Esophagus squamous epithelium (tissue), 4 donors: ENCODE results near the gene LRIG1.

Experiments
- CTCF ChIP-seq, 6 experiments: fragments of 450-650 bp in 4 of 6; fragments of 200-600 bp in 2 of 6; sonication (generic) in 2 of 6; IDR thresholded peaks; one replicate each; pipeline ENCODE4 v1.5.1; 2016 to 2019; ENCODE audit warnings: antibody characterized with exemption in 6 of 6, mild to moderate bottlenecking in 4 of 6, moderate library complexity in 4 of 6
- POLR2A ChIP-seq, 4 donors: fragments of 450-650 bp; IDR thresholded peaks; one replicate each; pipeline ENCODE4 v1.6.1; 2017; ENCODE audit warnings: antibody characterized with exemption in 4 of 4, mild to moderate bottlenecking in 4 of 4, moderate library complexity in 3 of 4

- TF ChIP-seq CTCF (IDR thresholded peaks at IDR 0.05) = no peak
- no peak for TF ChIP-seq POLR2A (IDR thresholded peaks at IDR 0.05)
Measured at GRCh38 chr3:66473181-66473580, 27.6 kb downstream of the LRIG1 start.
